Esophagus muscularis mucosa (tissue), 4 donors: ENCODE results near the gene GNAI1. TPM values are rescaled to one million over a fixed set of nuclear protein-coding genes. Genes with fewer than 3 reads are reported as not detected.

Experiments
- DNase-seq: peaks from one replicate; pipeline ENCODE4 v3.0.0-alpha.2; 2017; ENCODE audit errors: extremely low spot score
- H3K27ac ChIP-seq, 4 donors: fragments of 200-600 bp; sonication (generic); replicated peaks in 1 of 4; 1 replicate in 3 of 4; 2 replicates in 1 of 4; pipeline ENCODE4 v1.5.1; 2016 to 2019; ENCODE audit warnings: mild to moderate bottlenecking in 1 of 4
- H3K27me3 ChIP-seq, 4 donors: fragments of 200-600 bp; sonication (generic); one replicate each; pipeline versions ENCODE4 v1.5.1 to v1.6.0; 2016 to 2019
- H3K36me3 ChIP-seq, 4 donors: fragments of 200-600 bp; sonication (generic); one replicate each; pipeline ENCODE4 v1.5.1; 2016 to 2019
- H3K4me1 ChIP-seq, 4 donors: fragments of 200-600 bp; sonication (generic); one replicate each; pipeline ENCODE4 v1.5.1; 2016 to 2019
- H3K4me3 ChIP-seq, 4 donors: fragments of 200-600 bp; sonication (generic); 1 replicate in 2 of 4; 2 replicates in 2 of 4; pipeline ENCODE4 v1.5.1; 2016 to 2019; ENCODE audit warnings: mild to moderate bottlenecking in 4 of 4, moderate library complexity in 1 of 4
- H3K9me3 ChIP-seq, 4 donors: fragments of 200-600 bp; sonication (generic); 1 replicate in 3 of 4; 2 replicates in 1 of 4; pipeline ENCODE4 v1.5.1; 2016 to 2019
- POLR2A ChIP-seq: fragments of 450-650 bp; IDR thresholded peaks from one replicate; pipeline ENCODE4 v1.6.1; 2017; ENCODE audit warnings: antibody characterized with exemption, moderate library complexity, mild to moderate bottlenecking, low read depth
- POLR2AphosphoS5 ChIP-seq, 2 donors: sonication (generic); formaldehyde crosslinking; IDR thresholded peaks; one replicate each; pipeline ENCODE4 v1.6.1; 2017; ENCODE audit warnings: antibody characterized with exemption in 2 of 2
- WGBS: methylation state at CpG from one replicate; pipeline ENCODE4 v1.1.5; 2018; 5-methylcytosine and 5-hydroxymethylcytosine counted together
- intact Hi-C: fragments of 100-400 bp; cut with DNase I; formaldehyde crosslinking; loops from one replicate; pipeline ENCODE4 v1.15.1; 2023
- small RNA-seq, 3 donors: library from RNA; depleted of rRNA; stranded (forward); fragments of <200 nt; gene quantifications; one replicate each; pipeline ENCODE3, GENCODE V24; 2016
- total RNA-seq, 4 donors: library from RNA; depleted of rRNA; stranded (reverse); fragments of >200 nt; gene quantifications; one replicate each; pipeline versions ENCODE4 v1.1.0 to v1.2.1, GENCODE V29; 2016

GNAI1 gene
- total RNA-seq, 4 donors from 2014 or later: 61.0 to 141 (median 75.5) TPM

DNA sequence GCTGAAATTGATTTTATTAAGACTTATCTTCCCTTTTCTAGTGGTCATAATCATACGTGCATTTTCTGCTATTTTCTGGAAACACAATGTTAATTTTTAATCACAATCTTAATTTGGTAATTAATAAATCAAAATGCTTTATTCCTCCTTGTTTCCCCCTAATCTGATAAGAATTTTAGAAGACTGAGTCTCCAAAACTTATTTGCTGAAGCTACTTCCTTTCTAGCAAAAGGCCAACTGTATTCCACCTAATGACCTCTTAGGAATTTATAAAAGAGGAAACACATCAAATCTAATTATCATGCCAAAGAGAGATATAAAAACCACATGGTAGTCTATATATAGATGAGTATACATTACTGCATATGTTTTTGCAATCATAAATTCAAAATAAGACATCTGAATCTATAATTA, 140.6 kb downstream of the GNAI1 start:
- H3K9me3 ChIP-seq: no peaks in the 10 kb centered on the region

More for the DNA sequence above, 140.6 kb downstream of the GNAI1 start:
- H3K4me3 ChIP-seq: no peak overlapping the region
- TF ChIP-seq POLR2AphosphoS5 (IDR thresholded peaks at IDR 0.05) (no peak), POLR2A (no peak)
- H3K36me3 ChIP-seq: no peaks in the 10 kb centered on the region
- H3K4me1 ChIP-seq: peaks cover 4 to 28% (median 24%) of the 10 kb centered on the region in 4 donors
- DNase-seq: no peak
- H3K27ac ChIP-seq: no peak overlapping the region
- H3K27me3 ChIP-seq: no peaks in the 10 kb centered on the region
- intact Hi-C loops: no loop called here
- 57% methylated on average over 1 of the region's 1 CpG for WGBS

Small RNAs within 50 kb of the gene (small RNA-seq; reads per million reads assigned to genes)
- 0 reads per million in 3 donors for gene RN7SL869P
